ENCODE data around the gene MIB1. TPM values are rescaled to one million over a fixed set of nuclear protein-coding genes. Genes with fewer than 3 reads are reported as not detected.

The MIB1 gene
- total RNA-seq, 1 experiment from 2014 or later, result 48.8 TPM

DNA sequence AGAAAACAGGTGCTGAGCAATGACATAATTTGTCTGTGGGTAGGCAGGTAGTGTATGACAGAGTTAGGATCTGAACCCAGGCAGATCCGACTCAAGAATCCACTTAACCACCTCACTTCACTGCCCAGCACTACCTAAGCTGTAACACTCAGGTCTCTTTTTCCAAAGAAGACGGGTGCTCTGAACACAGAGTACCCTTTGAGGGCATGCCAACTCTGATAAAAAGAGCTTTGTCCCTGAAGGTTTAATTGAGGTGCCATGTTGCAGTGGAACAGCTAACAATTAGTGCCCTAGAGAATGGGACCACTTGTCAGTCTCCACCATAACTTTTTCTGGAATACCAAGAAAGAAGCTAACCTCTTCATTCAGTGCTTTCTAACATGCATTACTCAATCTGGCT lies 47.3 kb upstream of the MIB1 start:
- H3K4me1 Mint-ChIP-seq, result no peaks in the 10 kb centered on the region
- Histone ChIP-seq H2BK120ac (ENCODE audit: low read depth, low read length, poor library complexity, severe bottlenecking) (no peak overlapping the region), H3K4ac (ENCODE audit: low read depth, low read length) (no peak overlapping the region), H3K4me2 (ENCODE audit: insufficient read depth, insufficient read length, low read length) (no peak overlapping the region), H3K23me2 (ENCODE audit: insufficient read length, low read depth, low read length, poor library complexity, severe bottlenecking) (no peaks in the 10 kb centered on the region), H2BK5ac (ENCODE audit: insufficient read length, low read length) (no peak overlapping the region), H4K8ac (replicated peaks; ENCODE audit: insufficient read length, low read depth, low read length) (no peak overlapping the region), H3K9me3 (ENCODE audit: control insufficient read depth, low read depth, low read length) (no peaks in the 10 kb centered on the region), H3K9ac (ENCODE audit: extremely low read depth, insufficient read length, low read length) (no peak overlapping the region), H2AFZ (ENCODE audit: low read length) (no peak overlapping the region), H4K20me1 (ENCODE audit: control insufficient read depth, insufficient read depth, insufficient read length) (no peaks in the 10 kb centered on the region), H3K23ac (ENCODE audit: insufficient read length, low read depth, low read length) (no peak overlapping the region), H2AK5ac (ENCODE audit: insufficient read length, low read length) (no peak overlapping the region), H2BK20ac (ENCODE audit: low read depth, low read length, poor library complexity, severe bottlenecking) (no peak overlapping the region), H3K4me1 (ENCODE audit: insufficient read depth, low read length) (no peaks in the 10 kb centered on the region), H4K91ac (ENCODE audit: insufficient read length, low read depth, low read length) (no peak overlapping the region), H3K14ac (ENCODE audit: insufficient read depth, low read length) (no peak overlapping the region), H3T11ph (ENCODE audit: low read length) (no peak overlapping the region), H2BK15ac (ENCODE audit: low read depth, low read length) (no peak overlapping the region), H3K27me3 (ENCODE audit: insufficient read depth, low read length) (no peaks in the 10 kb centered on the region), H3K79me2 (ENCODE audit: insufficient read depth, low read length) (no peaks in the 10 kb centered on the region), H4K5ac (ENCODE audit: insufficient read length, low read depth, low read length) (no peak overlapping the region), H3K56ac (ENCODE audit: insufficient read length, low read depth, low read length) (no peak overlapping the region), H3K79me1 (ENCODE audit: insufficient read depth, low read depth, low read length, poor library complexity, severe bottlenecking) (no peaks in the 10 kb centered on the region), H2BK12ac (ENCODE audit: insufficient read length, low read depth, low read length) (no peak overlapping the region), H3K27ac (ENCODE audit: insufficient read length, low read depth, low read length) (no peak overlapping the region), H3K18ac (ENCODE audit: insufficient read length, low read depth, low read length) (no peak overlapping the region)
- TF ChIP-seq, protein P1, sequence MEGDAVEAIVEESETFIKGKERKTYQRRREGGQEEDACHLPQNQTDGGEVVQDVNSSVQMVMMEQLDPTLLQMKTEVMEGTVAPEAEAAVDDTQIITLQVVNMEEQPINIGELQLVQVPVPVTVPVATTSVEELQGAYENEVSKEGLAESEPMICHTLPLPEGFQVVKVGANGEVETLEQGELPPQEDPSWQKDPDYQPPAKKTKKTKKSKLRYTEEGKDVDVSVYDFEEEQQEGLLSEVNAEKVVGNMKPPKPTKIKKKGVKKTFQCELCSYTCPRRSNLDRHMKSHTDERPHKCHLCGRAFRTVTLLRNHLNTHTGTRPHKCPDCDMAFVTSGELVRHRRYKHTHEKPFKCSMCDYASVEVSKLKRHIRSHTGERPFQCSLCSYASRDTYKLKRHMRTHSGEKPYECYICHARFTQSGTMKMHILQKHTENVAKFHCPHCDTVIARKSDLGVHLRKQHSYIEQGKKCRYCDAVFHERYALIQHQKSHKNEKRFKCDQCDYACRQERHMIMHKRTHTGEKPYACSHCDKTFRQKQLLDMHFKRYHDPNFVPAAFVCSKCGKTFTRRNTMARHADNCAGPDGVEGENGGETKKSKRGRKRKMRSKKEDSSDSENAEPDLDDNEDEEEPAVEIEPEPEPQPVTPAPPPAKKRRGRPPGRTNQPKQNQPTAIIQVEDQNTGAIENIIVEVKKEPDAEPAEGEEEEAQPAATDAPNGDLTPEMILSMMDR (conservative IDR thresholded peaks at IDR 0.05), result no peak
- H3K36me3 Mint-ChIP-seq (ENCODE audit: insufficient read depth in 1 of 3, low read depth in 3 of 3), result peaks cover 14 to 34% (median 33%) of the 10 kb centered on the region in 3 experiments
- no peak for DNase-seq
- peaks cover 11 to 15% of the 10 kb centered on the region in 2 experiments for H3K9me3 Mint-ChIP-seq
- no CpG with 5 or more reads among the region's 2 CpGs for WGBS (ENCODE audit: extremely low coverage, insufficient read length, low lambda C conversion rate)
- no peaks in the 10 kb centered on the region for H3K27me3 Mint-ChIP-seq (ENCODE audit: low read depth)
- no peak overlapping the region for H3K27ac Mint-ChIP-seq
- H3K4me3 Mint-ChIP-seq, result no peak overlapping the region

Data from H9 (cell line).